ENCODE data around the gene SALL4. TPM values are rescaled to one million over a fixed set of nuclear protein-coding genes. Genes with fewer than 3 reads are reported as not detected.
A peak's percentile ranks its signal among the peaks of the same experiment; 100 is the strongest.

The SALL4 gene
- total RNA-seq, 2 experiments from 2014 or later, result 0.06 to 0.37 TPM

DNA sequence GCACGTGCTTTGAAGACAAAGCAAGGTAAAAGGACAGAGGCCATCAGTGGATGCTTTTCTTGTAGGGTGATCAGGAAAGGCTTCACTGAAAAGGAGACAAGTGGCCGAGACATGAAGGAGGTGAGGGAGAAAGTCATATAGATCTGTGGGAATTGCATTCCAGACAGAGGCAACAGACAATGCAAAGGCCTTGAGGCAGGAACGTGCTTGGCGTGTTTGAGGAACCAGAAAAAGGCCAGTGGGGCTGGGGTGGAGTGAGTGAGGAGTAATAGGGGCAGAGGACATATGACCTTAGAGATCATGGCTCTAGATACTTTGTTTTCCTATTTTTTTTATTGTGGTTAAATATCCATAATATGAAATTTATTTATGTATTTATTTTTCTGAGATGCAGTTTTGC, 10.5 kb upstream of the SALL4 start:
- CTCF ChIA-PET, result no interaction called here
- Mint-ChIP-seq H3K9me3 (ENCODE audit: low read depth) (no peaks in the 10 kb centered on the region), H3K4me3 (no peak overlapping the region), H3K27ac (no peak overlapping the region), H3K27me3 (peaks cover 22% of the 10 kb centered on the region), H3K36me3 (no peaks in the 10 kb centered on the region), H3K4me1 (no peaks in the 10 kb centered on the region)
- no peak for ATAC-seq
- DNase-seq, result no peak

DNA sequence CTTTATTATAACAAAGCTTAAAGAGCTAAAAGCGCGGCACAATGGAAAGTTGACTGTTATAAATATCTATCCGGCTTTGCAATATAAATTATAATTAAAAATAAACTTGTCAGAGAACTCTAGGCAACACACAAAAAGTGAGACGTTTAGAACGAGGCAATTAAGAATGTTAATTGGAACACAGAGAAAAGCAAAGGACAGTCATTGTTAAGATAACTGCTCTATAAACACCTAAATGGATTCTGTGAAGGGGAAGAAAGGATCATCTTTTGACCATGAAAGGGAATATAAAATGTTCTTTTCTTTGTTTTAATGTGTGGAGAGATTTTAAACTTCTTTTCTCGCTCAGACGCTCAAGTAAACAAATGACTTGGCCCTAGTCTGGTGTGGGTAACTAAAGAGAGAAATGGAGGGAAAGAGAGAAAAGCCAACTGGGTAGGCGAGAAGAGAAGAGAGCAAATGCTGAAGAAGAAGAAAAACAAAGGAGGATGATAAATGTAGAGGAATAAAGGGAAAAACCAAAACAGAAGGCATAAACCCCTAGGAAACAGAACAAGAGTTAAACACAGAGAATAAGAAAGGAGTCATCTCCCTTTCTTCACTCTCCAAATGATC, 9.3 kb upstream of the SALL4 start:
- Mint-ChIP-seq H3K36me3 (no peaks in the 10 kb centered on the region), H3K4me1 (no peaks in the 10 kb centered on the region), H3K9me3 (ENCODE audit: low read depth) (no peaks in the 10 kb centered on the region), H3K4me3 (no peak overlapping the region), H3K27me3 (peaks cover 23% of the 10 kb centered on the region), H3K27ac (no peak overlapping the region)
- no peak for DNase-seq
- CTCF ChIA-PET, result interaction anchor here (0.8 kb wide), 1 partner anchor 12 kb away, joined by 3 read pairs; no protein-coding TSS in a partner anchor
- ATAC-seq, result no peak

DNA sequence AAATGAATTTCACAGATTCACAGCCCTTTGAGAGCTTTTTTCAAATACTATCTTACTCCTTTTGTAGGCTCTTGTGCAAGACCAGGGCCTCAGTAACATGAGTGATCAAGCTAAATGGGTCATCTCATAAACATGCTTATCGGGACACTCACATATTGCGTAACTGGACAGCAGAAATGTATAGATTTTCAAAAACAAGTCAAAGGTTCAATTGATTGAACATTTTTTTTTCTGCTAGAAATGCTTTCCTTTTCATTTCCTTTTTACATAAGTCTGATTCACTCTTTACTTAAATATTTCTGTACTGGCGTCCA, 8.7 kb upstream of the SALL4 start:
- Mint-ChIP-seq H3K36me3 (no peaks in the 10 kb centered on the region), H3K27ac (no peak overlapping the region), H3K27me3 (peaks cover 27% of the 10 kb centered on the region), H3K9me3 (ENCODE audit: low read depth) (no peaks in the 10 kb centered on the region), H3K4me1 (no peaks in the 10 kb centered on the region), H3K4me3 (no peak overlapping the region)
- CTCF ChIA-PET, result no interaction called here
- DNase-seq (no peak), ATAC-seq (no peak)

DNA sequence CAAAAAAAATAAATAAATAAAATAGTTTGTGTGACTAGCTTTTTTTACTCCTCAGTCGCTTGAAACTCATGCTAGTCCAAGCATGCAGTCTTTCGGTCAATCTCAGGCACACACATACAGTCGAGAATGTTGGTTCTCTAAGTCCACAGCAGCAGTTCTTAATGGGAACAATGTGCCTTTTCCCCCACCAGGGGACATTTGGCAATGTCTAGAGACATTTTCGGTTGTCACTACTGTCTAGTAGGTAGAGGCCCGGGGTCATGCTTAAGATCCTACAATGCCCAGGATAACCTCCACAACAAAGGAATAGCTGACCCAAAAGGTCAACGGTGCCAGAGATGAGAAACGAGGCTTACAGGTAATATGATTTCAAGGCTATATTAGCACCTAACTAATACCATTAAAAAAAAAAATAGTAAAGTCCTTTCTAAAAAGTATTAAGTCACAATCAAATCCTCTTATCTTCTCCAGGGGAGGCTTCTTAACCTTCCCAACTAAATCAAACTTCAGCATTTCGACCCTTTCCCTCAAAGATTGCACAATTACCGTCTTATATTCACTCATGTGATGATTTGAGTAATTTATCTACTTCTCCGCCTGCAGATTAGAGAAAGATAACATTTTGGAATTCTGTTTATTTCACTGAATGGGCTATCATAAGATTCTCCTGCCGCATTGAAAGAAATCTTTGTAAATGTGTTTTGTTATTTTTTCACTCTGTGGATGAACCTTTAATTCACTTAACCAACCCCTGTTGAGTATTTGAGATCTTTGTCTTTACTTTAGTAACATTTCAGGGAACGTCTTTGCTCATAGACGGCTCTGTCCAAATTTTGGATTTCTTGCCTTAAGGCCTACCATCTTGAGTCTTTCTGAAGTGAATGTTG, 8.1 kb upstream of the SALL4 start:
- Mint-ChIP-seq H3K4me1 (no peaks in the 10 kb centered on the region), H3K27me3 (peaks cover 28% of the 10 kb centered on the region), H3K36me3 (no peaks in the 10 kb centered on the region), H3K27ac (no peak overlapping the region), H3K4me3 (no peak overlapping the region), H3K9me3 (ENCODE audit: low read depth) (no peaks in the 10 kb centered on the region)
- CTCF ChIA-PET, result no interaction called here
- DNase-seq, result no peak
- no peak for ATAC-seq

DNA sequence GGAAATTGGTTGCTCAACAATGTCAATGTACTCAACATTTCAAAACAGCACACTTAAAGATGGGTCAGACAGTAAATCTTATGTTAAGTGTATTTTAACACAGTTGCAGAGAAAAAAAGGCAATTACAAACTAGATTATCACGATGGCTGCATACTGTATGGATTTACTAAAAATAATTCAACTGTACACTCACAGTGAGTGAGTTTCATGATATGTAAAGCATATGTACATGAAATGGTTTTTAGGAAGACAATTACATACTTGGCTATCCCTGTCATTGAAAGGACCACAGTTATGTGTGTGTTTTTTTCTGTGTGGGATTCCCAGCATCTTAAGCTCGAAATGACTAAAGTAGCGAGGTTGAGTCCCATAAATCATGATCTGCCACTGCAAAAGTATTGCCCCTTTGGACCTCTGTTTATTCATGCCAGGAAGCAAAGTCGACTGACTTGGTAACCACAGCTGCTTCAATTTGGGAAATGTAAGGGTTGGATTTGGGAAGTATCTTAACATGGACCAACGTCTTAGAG, 5.5 kb upstream of the SALL4 start:
- no peak overlapping the region for H3K4me3 Mint-ChIP-seq
- DNase-seq (no peak), ATAC-seq (no peak)
- no peak overlapping the region for H3K27ac Mint-ChIP-seq
- CTCF ChIA-PET, result no interaction called here
- H3K27me3 Mint-ChIP-seq, result peaks cover 45% of the 10 kb centered on the region
- H3K9me3 Mint-ChIP-seq (ENCODE audit: low read depth), result no peaks in the 10 kb centered on the region
- no peaks in the 10 kb centered on the region for H3K4me1 Mint-ChIP-seq
- H3K36me3 Mint-ChIP-seq, result no peaks in the 10 kb centered on the region

DNA sequence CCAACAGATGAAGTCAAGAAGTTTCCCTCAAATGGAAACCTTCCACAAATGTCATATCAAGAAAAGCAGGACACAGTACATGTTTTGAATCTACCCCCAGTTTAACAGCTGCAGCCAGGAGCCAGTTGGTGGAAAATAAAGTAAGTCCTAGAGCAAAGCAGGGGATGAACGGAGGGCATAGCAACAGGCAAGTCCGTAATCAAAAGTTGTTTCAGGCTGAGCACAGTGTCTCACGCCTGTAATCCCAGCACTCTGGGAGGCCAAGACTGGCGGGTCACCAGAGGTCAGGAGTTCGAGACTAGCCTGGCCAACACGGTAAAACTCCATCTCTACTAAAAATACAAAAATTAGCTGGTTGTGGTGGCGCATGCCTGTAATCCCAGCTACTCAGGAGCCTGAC, 2.4 kb upstream of the SALL4 start:
- H3K27me3 Mint-ChIP-seq, result peaks cover 55% of the 10 kb centered on the region
- H3K4me1 Mint-ChIP-seq, result peaks cover 8% of the 10 kb centered on the region
- ATAC-seq (no peak), DNase-seq (no peak)
- H3K36me3 Mint-ChIP-seq, result no peaks in the 10 kb centered on the region
- no peaks in the 10 kb centered on the region for H3K9me3 Mint-ChIP-seq (ENCODE audit: low read depth)
- no peak overlapping the region for H3K27ac Mint-ChIP-seq
- no peak overlapping the region for H3K4me3 Mint-ChIP-seq
- CTCF ChIA-PET, result no interaction called here

DNA sequence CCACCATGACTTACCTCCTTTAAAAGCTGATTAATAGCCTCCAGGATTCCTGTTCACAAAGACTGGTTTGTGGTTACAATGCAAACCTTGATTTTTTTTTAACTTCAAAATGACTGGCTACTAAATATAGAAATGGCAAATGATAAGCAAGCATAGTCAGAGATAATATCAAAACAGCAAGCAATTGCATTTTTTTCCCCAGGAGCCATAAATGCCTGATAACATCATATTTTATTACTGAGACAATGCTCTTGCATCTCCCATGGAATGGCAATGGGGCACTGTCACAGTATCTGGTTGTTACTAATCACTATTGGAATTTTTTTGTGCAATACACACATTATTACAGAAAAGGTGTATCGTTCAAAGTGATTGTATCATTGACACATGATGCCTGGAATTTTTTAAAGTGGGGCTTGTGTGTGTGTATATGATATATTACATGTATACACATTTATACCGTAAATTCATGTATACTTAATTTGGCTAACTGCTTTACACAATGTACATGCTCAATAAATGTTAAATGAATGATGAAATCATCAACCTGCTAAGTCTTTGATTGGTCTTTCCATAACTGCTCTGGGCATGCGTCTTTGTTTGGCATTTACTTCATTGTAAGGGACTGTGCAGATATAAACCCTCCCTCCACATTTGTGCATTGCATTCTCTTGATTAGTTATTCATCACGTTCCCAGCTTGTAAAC, 980 bp upstream of the SALL4 start:
- Mint-ChIP-seq H3K36me3 (no peaks in the 10 kb centered on the region), H3K4me3 (no peak overlapping the region), H3K9me3 (ENCODE audit: low read depth) (no peaks in the 10 kb centered on the region), H3K4me1 (peaks cover 8% of the 10 kb centered on the region), H3K27ac (no peak overlapping the region), H3K27me3 (peaks cover 69% of the 10 kb centered on the region)
- DNase-seq, result no peak
- CTCF ChIA-PET, result interaction anchor here (1.5 kb wide), 1 partner anchor 16 kb away, joined by 3 read pairs; no protein-coding TSS in a partner anchor
- ATAC-seq, result no peak

DNA sequence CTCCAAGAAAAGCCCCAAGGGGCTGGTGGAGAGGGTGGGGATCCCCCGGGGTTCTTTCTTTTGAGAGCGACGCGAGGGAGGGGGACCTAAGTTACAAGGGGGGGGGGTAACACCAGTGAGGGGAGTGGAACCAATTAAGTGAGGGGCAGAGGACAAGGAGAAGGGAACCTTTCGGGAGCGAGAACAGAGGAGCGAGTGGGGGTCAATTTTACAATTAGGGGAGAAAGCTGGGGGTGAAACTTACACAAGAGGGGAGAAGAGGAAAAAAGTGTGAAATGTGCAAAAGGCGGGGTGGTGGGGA, 548 bp downstream of the SALL4 start:
- CTCF ChIA-PET, result interaction anchor here (0.7 to 1.5 kb wide), 2 partner anchors 14 to 26 kb away, joined by 3 read pairs; no protein-coding TSS in a partner anchor
- Mint-ChIP-seq H3K27me3 (peaks cover 78% of the 10 kb centered on the region), H3K4me3 (no peak overlapping the region), H3K27ac (no peak overlapping the region), H3K36me3 (no peaks in the 10 kb centered on the region), H3K4me1 (peaks cover 8% of the 10 kb centered on the region), H3K9me3 (ENCODE audit: low read depth) (no peaks in the 10 kb centered on the region)
- DNase-seq (no peak), ATAC-seq (no peak)

DNA sequence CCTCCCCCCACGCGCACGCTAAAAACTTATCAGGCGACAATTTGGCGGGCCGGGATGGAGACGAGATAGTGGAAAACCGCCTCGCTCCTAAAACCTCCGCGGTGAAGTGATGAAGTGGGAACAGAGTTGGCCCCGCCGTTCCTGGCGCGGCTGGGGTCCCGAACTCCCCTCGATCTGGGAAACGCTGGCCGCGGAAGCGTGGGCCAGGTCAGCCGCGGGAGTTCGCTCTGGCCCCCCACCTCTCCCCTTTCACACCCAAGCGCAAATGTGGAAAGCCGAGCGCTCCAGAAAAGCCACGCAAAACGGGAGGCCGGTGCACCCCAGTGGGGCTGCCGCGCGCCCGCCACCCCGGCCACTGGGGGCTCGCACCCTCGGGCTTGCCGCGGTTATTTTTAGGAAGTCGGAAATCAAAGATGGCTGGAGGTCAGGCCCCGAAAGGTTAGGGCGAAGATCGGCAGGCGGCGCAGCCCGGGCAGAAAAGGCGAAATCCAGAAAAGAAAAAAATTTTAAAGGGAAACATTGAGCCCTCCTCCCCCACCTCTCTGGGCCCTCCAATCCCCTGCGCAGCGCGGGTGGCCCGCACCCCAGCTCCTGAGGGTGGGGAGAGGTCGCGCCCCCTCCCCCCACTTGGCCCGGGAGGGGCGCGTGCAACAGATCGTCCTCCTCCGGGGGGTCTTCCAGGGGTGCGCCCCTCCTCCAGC, 1.0 kb downstream of the SALL4 start:
- Mint-ChIP-seq H3K27me3 (peaks cover 79% of the 10 kb centered on the region), H3K4me3 (no peak overlapping the region), H3K36me3 (no peaks in the 10 kb centered on the region), H3K27ac (no peak overlapping the region), H3K9me3 (ENCODE audit: low read depth) (no peaks in the 10 kb centered on the region), H3K4me1 (peaks cover 8% of the 10 kb centered on the region)
- DNase-seq, result no peak
- CTCF ChIA-PET, result interaction anchor here (0.7 to 1.3 kb wide), 3 partner anchors 14 to 303 kb away, joined by 3 to 6 read pairs (median 3); no protein-coding TSS in a partner anchor
- ATAC-seq, result no peak

DNA sequence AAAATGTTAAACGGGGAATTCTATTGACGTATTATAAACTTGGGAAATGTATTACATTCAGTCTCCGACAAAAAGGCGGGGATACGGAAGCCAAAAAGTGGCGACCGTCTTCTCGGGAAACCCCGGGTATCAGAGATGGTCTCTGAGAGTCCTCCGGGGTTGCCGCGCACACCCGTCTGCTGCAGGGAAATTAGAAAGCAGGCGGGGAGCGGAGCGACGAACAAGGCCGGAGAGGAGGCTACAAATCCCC, 1.5 kb downstream of the SALL4 start:
- H3K4me1 Mint-ChIP-seq, result peaks cover 8% of the 10 kb centered on the region
- H3K4me3 Mint-ChIP-seq, result no peak overlapping the region
- H3K27me3 Mint-ChIP-seq, result peaks cover 77% of the 10 kb centered on the region
- DNase-seq (no peak), ATAC-seq (no peak)
- CTCF ChIA-PET, result interaction anchor here (1.1 to 1.5 kb wide), 4 partner anchors 9 to 303 kb away, joined by 3 to 6 read pairs (median 4); no protein-coding TSS in a partner anchor
- H3K36me3 Mint-ChIP-seq, result no peaks in the 10 kb centered on the region
- no peaks in the 10 kb centered on the region for H3K9me3 Mint-ChIP-seq (ENCODE audit: low read depth)
- no peak overlapping the region for H3K27ac Mint-ChIP-seq

DNA sequence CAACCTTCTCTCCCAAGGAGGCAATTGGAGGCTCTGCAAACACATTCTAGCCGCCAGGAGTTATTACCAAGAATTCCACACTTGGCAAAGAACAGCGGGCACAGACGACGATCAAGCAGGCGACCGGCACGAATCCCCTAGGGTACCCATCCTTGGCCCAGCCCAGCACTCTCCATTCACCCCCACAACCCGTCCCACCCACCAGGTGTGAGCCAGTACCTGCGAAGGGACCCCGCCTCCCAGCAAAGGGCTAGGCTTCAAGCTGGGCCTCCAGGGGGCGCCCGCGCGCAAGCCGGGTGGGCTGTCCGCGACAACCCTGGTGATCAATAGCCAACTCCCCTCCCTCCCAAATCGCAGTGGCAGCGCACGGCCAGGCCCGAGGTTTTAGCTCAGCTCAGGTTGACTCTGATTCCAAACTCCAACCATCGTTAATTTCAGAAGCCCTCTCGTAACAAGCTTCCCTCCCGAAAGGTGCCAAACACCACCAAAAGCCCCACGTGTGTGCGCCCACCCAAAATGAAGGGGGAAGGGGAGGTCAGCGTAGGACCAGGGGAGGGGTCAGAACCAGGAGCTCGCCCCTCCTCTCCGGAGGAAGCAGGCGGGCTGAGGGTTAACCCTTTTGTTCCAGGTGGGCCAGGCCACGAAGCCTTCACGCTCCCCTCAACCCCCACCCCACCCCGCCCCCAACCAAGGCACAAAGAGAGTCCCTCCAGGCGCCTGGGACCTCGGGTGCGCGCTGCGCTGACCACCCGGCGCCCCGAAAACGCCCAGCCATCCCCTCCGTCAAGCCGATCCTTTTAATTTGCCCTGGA, 2.1 kb downstream of the SALL4 start:
- CTCF ChIA-PET, result interaction anchor here (0.8 to 1.8 kb wide), 14 partner anchors 9 to 574 kb away, joined by 3 to 9 read pairs (median 3); no protein-coding TSS in a partner anchor
- Mint-ChIP-seq H3K27ac (peak overlapping the region; percentile 32), H3K27me3 (peaks cover 76% of the 10 kb centered on the region), H3K9me3 (ENCODE audit: low read depth) (no peaks in the 10 kb centered on the region), H3K36me3 (no peaks in the 10 kb centered on the region), H3K4me1 (peaks cover 8% of the 10 kb centered on the region), H3K4me3 (no peak overlapping the region)
- peak; percentile 71 for DNase-seq
- peak; percentile 61 for ATAC-seq

DNA sequence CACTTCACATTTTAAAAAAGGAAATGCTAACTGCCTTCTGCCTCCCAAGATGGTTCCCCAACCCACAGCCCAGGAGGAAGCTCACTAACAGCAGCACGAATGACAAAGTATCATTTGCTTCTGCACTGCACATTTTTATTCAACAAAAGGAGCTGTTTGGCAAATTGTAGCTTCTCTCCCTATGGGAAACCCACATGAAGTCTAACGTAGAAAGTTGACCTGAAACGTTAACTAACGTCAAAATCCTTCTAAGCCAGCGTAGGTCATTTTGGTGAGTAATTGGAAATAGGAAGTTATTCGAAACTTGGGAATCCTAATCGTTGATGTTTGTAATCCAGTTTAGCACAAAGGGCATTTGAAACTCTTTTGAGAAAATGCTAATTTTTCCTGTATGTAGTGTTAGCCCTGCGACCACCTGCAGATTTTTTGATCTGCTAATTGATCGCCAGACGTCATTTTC, 2.9 kb downstream of the SALL4 start:
- Mint-ChIP-seq H3K9me3 (ENCODE audit: low read depth) (no peaks in the 10 kb centered on the region), H3K27me3 (peaks cover 68% of the 10 kb centered on the region), H3K36me3 (no peaks in the 10 kb centered on the region), H3K4me3 (no peak overlapping the region), H3K4me1 (peaks cover 8% of the 10 kb centered on the region), H3K27ac (no peak overlapping the region)
- CTCF ChIA-PET, result interaction anchor here (0.8 to 1.8 kb wide), 13 partner anchors 8 to 573 kb away, joined by 3 to 9 read pairs (median 3); no protein-coding TSS in a partner anchor
- no peak for ATAC-seq
- no peak for DNase-seq
